IMR-90 (cell line): Measurements from ENCODE around the gene LCE1A. TPM values are rescaled to one million over a fixed set of nuclear protein-coding genes. Genes with fewer than 3 reads are reported as not detected.

Experiments used
- ATAC-seq: fragments of 200-7000 bp; cut with Tn5 transposase; 2 replicates; pipeline ENCODE4 v1.9.1; 2020; ENCODE audit warnings: low read depth, mild to moderate bottlenecking, moderate library complexity
- BruUV-seq: library from RNA; stranded (reverse); fragments of 400-500 nt; replicated peaks from 2 replicates; lab custom pipeline; 2021; lab: Mats Ljungman, UMichigan
- CTCF ChIA-PET: fragments of 300-600 bp; formaldehyde crosslinking; extraction: SDS; loops from one replicate; lab custom pipeline; 2021; ENCODE audit warnings: antibody characterized with exemption; lab: Yijun Ruan, JAX
- POLR2A ChIA-PET: fragments of 300-600 bp; sonication (Branson Sonifier 250); formaldehyde crosslinking; loops from one replicate; lab custom pipeline; 2022; ENCODE audit warnings: antibody characterized with exemption; ENCODE audit not compliant: unreplicated experiment; lab: Charles Lee
- DNase-seq: peaks from one replicate; pipeline ENCODE4 v3.0.0; 2013
- H2AFZ ChIP-seq: replicated peaks from 2 replicates; pipeline ENCODE3; 2013; ENCODE audit warnings: low read length, mild to moderate bottlenecking; ENCODE audit not compliant: poor library complexity
- H2AK5ac ChIP-seq: 2 replicates; pipeline ENCODE4 v1.6.1; 2013; ENCODE audit warnings: low read depth, low read length, inconsistent platforms
- H2AK9ac ChIP-seq: replicated peaks from 2 replicates; pipeline ENCODE3; 2013; ENCODE audit warnings: mild to moderate bottlenecking, low read depth, low read length, moderate library complexity; ENCODE audit not compliant: poor library complexity
- H2BK120ac ChIP-seq: 2 replicates; pipeline ENCODE4 v1.6.1; 2013; ENCODE audit warnings: low read depth, low read length, inconsistent platforms
- H2BK15ac ChIP-seq: 3 replicates; pipeline ENCODE4 v1.6.1; 2013; ENCODE audit warnings: low read depth, low read length, inconsistent platforms
- H2BK20ac ChIP-seq: 2 replicates; pipeline ENCODE4 v1.6.1; 2013; ENCODE audit warnings: low read depth, mild to moderate bottlenecking, inconsistent platforms, low read length, moderate library complexity
- H2BK5ac ChIP-seq: 2 replicates; pipeline ENCODE4 v1.6.1; 2013; ENCODE audit warnings: mild to moderate bottlenecking, low read depth, low read length, inconsistent platforms; ENCODE audit not compliant: poor library complexity, severe bottlenecking
- H3K14ac ChIP-seq: replicated peaks from 2 replicates; pipeline ENCODE4 v1.6.1; 2013; ENCODE audit warnings: low read depth, low read length, inconsistent platforms
- H3K18ac ChIP-seq: 2 replicates; pipeline ENCODE4 v1.6.1; 2013; ENCODE audit warnings: low read depth, low read length, control low read depth
- H3K23ac ChIP-seq: 2 replicates; pipeline ENCODE4 v1.6.1; 2013; ENCODE audit warnings: low read depth, low read length, inconsistent platforms
- H3K27ac ChIP-seq: 2 replicates; pipeline ENCODE4 v1.5.1; 2013; ENCODE audit warnings: mild to moderate bottlenecking, control low read depth, low read length; ENCODE audit not compliant: insufficient read depth
- H3K27me3 ChIP-seq: 2 replicates; pipeline ENCODE4 v1.6.1; 2013; ENCODE audit warnings: low read length; ENCODE audit not compliant: control insufficient read depth, insufficient read depth
- H3K36me3 ChIP-seq: 2 replicates; pipeline ENCODE4 v1.6.1; 2013; ENCODE audit warnings: low read length, mixed read lengths; ENCODE audit not compliant: control insufficient read depth, insufficient read depth
- H3K4ac ChIP-seq: 2 replicates; pipeline ENCODE4 v1.6.1; 2013; ENCODE audit warnings: low read depth, low read length, inconsistent platforms
- H3K4me1 ChIP-seq: 2 replicates; pipeline ENCODE4 v1.6.1; 2013; ENCODE audit warnings: low read length, mixed read lengths; ENCODE audit not compliant: control insufficient read depth, insufficient read depth
- H3K4me2 ChIP-seq: 2 replicates; pipeline ENCODE4 v1.6.1; 2013; ENCODE audit warnings: low read depth, mild to moderate bottlenecking, control low read depth, low read length, moderate library complexity
- H3K4me3 ChIP-seq: 2 replicates; pipeline ENCODE4 v1.5.1; 2013; ENCODE audit warnings: low read depth, mild to moderate bottlenecking, control low read depth, low read length, moderate library complexity; ENCODE audit not compliant: insufficient read depth
- H3K56ac ChIP-seq: 2 replicates; pipeline ENCODE4 v1.6.1; 2013; ENCODE audit warnings: low read length, inconsistent platforms; ENCODE audit not compliant: insufficient read depth; ENCODE audit errors: extremely low read depth
- H3K79me1 ChIP-seq, 2 experiments: 2 replicates each; pipeline ENCODE4 v1.6.1; 2013; ENCODE audit warnings: low read length in 2 of 2, inconsistent platforms in 1 of 2, low read depth in 1 of 2
- H3K9ac ChIP-seq: 2 replicates; pipeline ENCODE4 v1.6.1; 2013; ENCODE audit warnings: low read depth, low read length, control low read depth
- H3K9me1 ChIP-seq: 2 replicates; pipeline ENCODE4 v1.6.1; 2013; ENCODE audit warnings: low read length, inconsistent platforms; ENCODE audit not compliant: insufficient read depth
- H3K9me3 ChIP-seq: 2 replicates; pipeline ENCODE4 v1.6.1; 2013; ENCODE audit warnings: low read length; ENCODE audit not compliant: control insufficient read depth, insufficient read depth
- H4K20me1 ChIP-seq: 2 replicates; pipeline ENCODE4 v1.6.1; 2013; ENCODE audit warnings: low read length, inconsistent platforms; ENCODE audit not compliant: insufficient read depth
- H4K5ac ChIP-seq: 2 replicates; pipeline ENCODE4 v1.6.1; 2013; ENCODE audit warnings: mild to moderate bottlenecking, low read depth, low read length, control low read depth
- H4K8ac ChIP-seq, 2 experiments: 2 replicates each; pipeline ENCODE4 v1.6.1; 2013; ENCODE audit warnings: low read depth in 2 of 2, low read length in 2 of 2, control low read depth in 1 of 2, inconsistent platforms in 1 of 2
- H4K91ac ChIP-seq: 2 replicates; pipeline ENCODE4 v1.6.1; 2013; ENCODE audit warnings: low read depth, low read length, inconsistent platforms; ENCODE audit not compliant: insufficient read depth
- BHLHE40 ChIP-seq: fragments of 150-350 bp; IDR thresholded peaks from 2 replicates; pipeline ENCODE4 v1.6.1; 2016; ENCODE audit warnings: mild to moderate bottlenecking, low read depth, low read length
- CEBPB ChIP-seq: IDR thresholded peaks from 2 replicates; pipeline ENCODE4 v1.6.1; 2012; ENCODE audit warnings: low read depth, low read length, improper control_type of control experiment
- CHD1 ChIP-seq: IDR thresholded peaks from 2 replicates; pipeline ENCODE4 v1.6.1; 2012; ENCODE audit warnings: low read depth, low read length, improper control_type of control experiment
- FOS ChIP-seq: fragments of 150-350 bp; IDR thresholded peaks from 2 replicates; pipeline ENCODE4 v1.6.1; 2016; ENCODE audit warnings: low read depth, low read length
- MAFK ChIP-seq: IDR thresholded peaks from 2 replicates; pipeline ENCODE4 v1.6.1; 2012; ENCODE audit warnings: low read depth, low read length, improper control_type of control experiment
- MAZ ChIP-seq: IDR thresholded peaks from 2 replicates; pipeline ENCODE4 v1.6.1; 2012; ENCODE audit warnings: low read depth, mild to moderate bottlenecking, low read length, improper control_type of control experiment, moderate library complexity, borderline replicate concordance
- MXI1 ChIP-seq: IDR thresholded peaks from 2 replicates; pipeline ENCODE4 v1.6.1; 2012; ENCODE audit warnings: low read depth, mild to moderate bottlenecking, low read length, moderate library complexity, borderline replicate concordance
- NFE2L2 ChIP-seq: fragments of 150-350 bp; IDR thresholded peaks from 2 replicates; pipeline ENCODE4 v1.6.1; 2016; ENCODE audit warnings: low read depth, mild to moderate bottlenecking, low read length
- POLR2A ChIP-seq: IDR thresholded peaks from 2 replicates; pipeline ENCODE4 v1.6.1; 2012; ENCODE audit warnings: mild to moderate bottlenecking, low read depth, low read length
- RAD21 ChIP-seq: IDR thresholded peaks from 2 replicates; pipeline ENCODE4 v1.6.1; 2012; ENCODE audit warnings: low read length, improper control_type of control experiment
- RCOR1 ChIP-seq: IDR thresholded peaks from 2 replicates; pipeline ENCODE4 v1.6.1; 2012; ENCODE audit warnings: mild to moderate bottlenecking, low read length, improper control_type of control experiment; ENCODE audit not compliant: insufficient replicate concordance
- RFX5 ChIP-seq: IDR thresholded peaks from 2 replicates; pipeline ENCODE4 v1.8.0; 2012; ENCODE audit warnings: low read depth, mild to moderate bottlenecking, low read length, moderate library complexity
- SMC3 ChIP-seq: fragments of 150-350 bp; IDR thresholded peaks from 2 replicates; pipeline ENCODE4 v1.6.1; 2016; ENCODE audit warnings: low read depth, mild to moderate bottlenecking, antibody characterized with exemption, low read length, moderate library complexity
- WGBS, 2 experiments: methylation state at CpG; one replicate each; pipeline versions ENCODE4 v1.1.5 to v1.1.7; 2013; ENCODE audit warnings: missing lambda C conversion rate in 2 of 2; ENCODE audit not compliant: insufficient read length in 1 of 2; ENCODE audit errors: extremely low coverage in 2 of 2; 5-methylcytosine and 5-hydroxymethylcytosine counted together
- dilution Hi-C: fragments of 300-500 bp; cut with HindIII; formaldehyde crosslinking; loops from one replicate; pipeline ENCODE4 v1.14.3; 2018; ENCODE audit warnings: low sequenced_read_pairs; ENCODE audit not compliant: unreplicated experiment
- in situ Hi-C: fragments of 300-500 bp; cut with MboI; formaldehyde crosslinking; loops from 3 replicates; pipeline ENCODE4 v1.14.3; 2019; ENCODE audit warnings: low sequenced_read_pairs, inconsistent platforms, mixed read lengths
- intact Hi-C: fragments of 100-400 bp; cut with micrococcal nuclease; formaldehyde crosslinking; loops from 2 replicates; pipeline ENCODE4 v1.10.0; 2022
- polyA plus RNA-seq, 3 experiments: library from polyadenylated mRNA; depleted of rRNA; stranded (reverse); fragments of >200 nt; gene quantifications; 2 replicates each; pipeline ENCODE4 v1.2.3, GENCODE V29; 2012; ENCODE audit warnings: low replicate concordance in 1 of 3
- total RNA-seq: library from RNA; depleted of rRNA; stranded (reverse); fragments of >200 nt; gene quantifications from 2 replicates; pipeline ENCODE4 v1.2.3, GENCODE V29; 2012
- TF ChIP-seq, protein P1 (sequence below): fragments of 150-350 bp; IDR thresholded peaks from 2 replicates; pipeline ENCODE4 v1.6.1; 2017; ENCODE audit warnings: mild to moderate bottlenecking, antibody characterized with exemption, low read length, low read depth
- TF ChIP-seq, protein P2 (sequence below): fragments of 150-350 bp; IDR thresholded peaks from 2 replicates; pipeline ENCODE4 v1.6.1; 2016; ENCODE audit warnings: low read depth, mild to moderate bottlenecking, low read length, moderate library complexity, borderline replicate concordance
- TF ChIP-seq, protein P3 (sequence below): conservative IDR thresholded peaks from 2 replicates; pipeline ENCODE4 v1.5.1; 2012; ENCODE audit warnings: mild to moderate bottlenecking, low read depth, low read length, improper control_type of control experiment

Gene LCE1A
- total and polyA plus RNA-seq, 2 of the 4 experiments (the other 2 are of a cell fraction): not detected

DNA sequence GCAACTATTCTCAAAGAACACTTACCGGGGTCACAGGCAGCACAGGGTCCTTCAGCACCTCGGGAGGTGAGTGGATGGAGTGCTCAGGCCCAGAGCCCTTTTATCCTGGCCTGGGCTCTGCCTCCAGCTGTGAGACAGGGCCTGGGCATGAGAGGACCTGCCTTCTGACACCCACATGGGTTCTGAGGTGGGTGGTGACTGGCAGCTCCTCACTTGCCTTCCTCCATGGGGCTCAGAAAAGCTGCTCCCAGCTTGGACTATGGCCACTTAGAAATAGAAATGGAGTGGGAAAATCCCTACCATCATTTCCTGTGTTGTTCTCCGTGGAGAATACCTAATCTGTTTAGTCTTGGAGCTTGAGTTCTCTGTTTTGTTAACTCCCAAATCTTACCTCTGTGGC, 20.7 kb upstream of the LCE1A start, which contains the start of gene LCE1C:
LCE1C (minus strand) TSS at position 76 of the 400 bp plus-strand sequence. CDS start 1,173 bp downstream, outside the sequence.
- no peaks in the 10 kb centered on the region for H3K79me1 ChIP-seq
- ATAC-seq (no peak), DNase-seq (no peak)
- no CpG with 5 or more reads among the region's 3 CpGs for WGBS, 2 experiments
- no peak within 1 kb of the TSS for H3K4me2 ChIP-seq
- ChIA-PET CTCF (no interaction called here), POLR2A (no interaction called here)
- no peak within 1 kb of the TSS for H2AK5ac ChIP-seq
- H4K20me1 ChIP-seq: no peaks in the 10 kb centered on the region
- no TSS peak for BruUV-seq
- H3K9me1 ChIP-seq: no peaks in the 10 kb centered on the region
- H3K56ac ChIP-seq: no peak within 1 kb of the TSS
- H3K23ac ChIP-seq: no peak within 1 kb of the TSS
- no peak within 1 kb of the TSS for H3K4ac ChIP-seq
- no peak within 1 kb of the TSS for H4K91ac ChIP-seq
- H3K9ac ChIP-seq: no peak within 1 kb of the TSS
- no peak within 1 kb of the TSS for H4K5ac ChIP-seq
- H3K36me3 ChIP-seq: no peaks in the 10 kb centered on the region
- H3K27ac ChIP-seq: no peak within 1 kb of the TSS
- no peak within 1 kb of the TSS for H2BK20ac ChIP-seq
- no peaks in the 10 kb centered on the region for H3K4me1 ChIP-seq
- H2AK9ac ChIP-seq: no peak within 1 kb of the TSS
- no peak within 1 kb of the TSS for H3K18ac ChIP-seq
- H3K4me3 ChIP-seq: no peak within 1 kb of the TSS
- no peaks in the 10 kb centered on the region for H3K27me3 ChIP-seq
- in situ Hi-C loops: no loop called here
- H2BK120ac ChIP-seq: no peak within 1 kb of the TSS
- intact Hi-C loops: no loop called here
- H2BK5ac ChIP-seq: no peak within 1 kb of the TSS
- H2BK15ac ChIP-seq: no peak within 1 kb of the TSS
- no peak within 1 kb of the TSS for H2AFZ ChIP-seq
- no peak within 1 kb of the TSS for H3K14ac ChIP-seq
- dilution Hi-C loops: no loop called here
- H4K8ac ChIP-seq: no peak within 1 kb of the TSS
- peaks cover 2% of the 10 kb centered on the region; the same call in 1 of the 2 replicates for H3K9me3 ChIP-seq
- TF ChIP-seq NFE2L2 (no peak), CHD1 (no peak), POLR2A (no peak), CEBPB (no peak), MAFK (no peak), RCOR1 (no peak), RFX5 (no peak), FOS (no peak), BHLHE40 (no peak), SMC3 (no peak), MXI1 (no peak), RAD21 (no peak), MAZ (no peak)
- TF ChIP-seq, protein P1, sequence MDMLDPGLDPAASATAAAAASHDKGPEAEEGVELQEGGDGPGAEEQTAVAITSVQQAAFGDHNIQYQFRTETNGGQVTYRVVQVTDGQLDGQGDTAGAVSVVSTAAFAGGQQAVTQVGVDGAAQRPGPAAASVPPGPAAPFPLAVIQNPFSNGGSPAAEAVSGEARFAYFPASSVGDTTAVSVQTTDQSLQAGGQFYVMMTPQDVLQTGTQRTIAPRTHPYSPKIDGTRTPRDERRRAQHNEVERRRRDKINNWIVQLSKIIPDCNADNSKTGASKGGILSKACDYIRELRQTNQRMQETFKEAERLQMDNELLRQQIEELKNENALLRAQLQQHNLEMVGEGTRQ: no peak
- TF ChIP-seq, protein P2, sequence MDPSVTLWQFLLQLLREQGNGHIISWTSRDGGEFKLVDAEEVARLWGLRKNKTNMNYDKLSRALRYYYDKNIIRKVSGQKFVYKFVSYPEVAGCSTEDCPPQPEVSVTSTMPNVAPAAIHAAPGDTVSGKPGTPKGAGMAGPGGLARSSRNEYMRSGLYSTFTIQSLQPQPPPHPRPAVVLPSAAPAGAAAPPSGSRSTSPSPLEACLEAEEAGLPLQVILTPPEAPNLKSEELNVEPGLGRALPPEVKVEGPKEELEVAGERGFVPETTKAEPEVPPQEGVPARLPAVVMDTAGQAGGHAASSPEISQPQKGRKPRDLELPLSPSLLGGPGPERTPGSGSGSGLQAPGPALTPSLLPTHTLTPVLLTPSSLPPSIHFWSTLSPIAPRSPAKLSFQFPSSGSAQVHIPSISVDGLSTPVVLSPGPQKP: no peak
- TF ChIP-seq, protein P3, sequence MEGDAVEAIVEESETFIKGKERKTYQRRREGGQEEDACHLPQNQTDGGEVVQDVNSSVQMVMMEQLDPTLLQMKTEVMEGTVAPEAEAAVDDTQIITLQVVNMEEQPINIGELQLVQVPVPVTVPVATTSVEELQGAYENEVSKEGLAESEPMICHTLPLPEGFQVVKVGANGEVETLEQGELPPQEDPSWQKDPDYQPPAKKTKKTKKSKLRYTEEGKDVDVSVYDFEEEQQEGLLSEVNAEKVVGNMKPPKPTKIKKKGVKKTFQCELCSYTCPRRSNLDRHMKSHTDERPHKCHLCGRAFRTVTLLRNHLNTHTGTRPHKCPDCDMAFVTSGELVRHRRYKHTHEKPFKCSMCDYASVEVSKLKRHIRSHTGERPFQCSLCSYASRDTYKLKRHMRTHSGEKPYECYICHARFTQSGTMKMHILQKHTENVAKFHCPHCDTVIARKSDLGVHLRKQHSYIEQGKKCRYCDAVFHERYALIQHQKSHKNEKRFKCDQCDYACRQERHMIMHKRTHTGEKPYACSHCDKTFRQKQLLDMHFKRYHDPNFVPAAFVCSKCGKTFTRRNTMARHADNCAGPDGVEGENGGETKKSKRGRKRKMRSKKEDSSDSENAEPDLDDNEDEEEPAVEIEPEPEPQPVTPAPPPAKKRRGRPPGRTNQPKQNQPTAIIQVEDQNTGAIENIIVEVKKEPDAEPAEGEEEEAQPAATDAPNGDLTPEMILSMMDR: no peak
